K562 (cell line): Measurements from ENCODE around the gene GLT8D2.

Experiments
- CTCF ChIP-seq, 3 experiments: IDR thresholded peaks in 2 of 3; conservative IDR thresholded peaks in 1 of 3; 2 replicates each; pipeline ENCODE4 v1.5.1; 2011 to 2012; ENCODE audit warnings: low read length in 3 of 3, mild to moderate bottlenecking in 3 of 3, control low read depth in 2 of 3, improper control_type of control experiment in 1 of 3, inconsistent platforms in 1 of 3, low read depth in 1 of 3, mixed read lengths in 1 of 3, moderate library complexity in 1 of 3; ENCODE audit not compliant: insufficient read depth in 2 of 3
- E2F8 ChIP-seq: fragments of 450-650 bp; IDR thresholded peaks from 2 replicates; pipeline ENCODE4 v1.7.1; 2018; ENCODE audit warnings: mild to moderate bottlenecking, low read depth; ENCODE audit not compliant: partially characterized antibody
- EP300 ChIP-seq: IDR thresholded peaks from 2 replicates; pipeline ENCODE4 v1.6.1; 2012; ENCODE audit warnings: low read length, improper control_type of control experiment

GRCh38 chr12:104046306-104046705 lies 3.7 kb downstream of the GLT8D2 start:
- no peak for TF ChIP-seq CTCF (IDR thresholded peaks at IDR 0.05 in 2 of 3, conservative IDR thresholded peaks at IDR 0.05 in 1 of 3; ENCODE audit: insufficient read depth in 2 of 3, low read depth in 1 of 3, low read length in 3 of 3)
- no peak for TF ChIP-seq EP300
- TF ChIP-seq E2F8 = no peak
